Measurements from ENCODE around the gene HMCES. TPM values are rescaled to one million over a fixed set of nuclear protein-coding genes. Genes with fewer than 3 reads are reported as not detected.
A peak's percentile ranks its signal among the peaks of the same experiment; 100 is the strongest.
"Not testable (repeated sequence)": the region's sequence is repeated elsewhere in the genome, so short reads cannot be mapped to it uniquely, and the experiment has no call there.

Gene HMCES
- total RNA-seq, 1 experiment from 2014 or later = 38.2 TPM

GRCh38 chr3:129320825-129321487 is 42.3 kb downstream of the HMCES start:
- DNase-seq (ENCODE audit: low read depth) = no peak

GRCh38 chr3:129321887-129322286 is 43.2 kb downstream of the HMCES start:
- DNase-seq (ENCODE audit: low read depth) = no peak

- no peak for DNase-seq (ENCODE audit: low read depth)
Observed at GRCh38 chr3:129323651-129324294, 45.1 kb downstream of the HMCES start.

- no peak for DNase-seq (ENCODE audit: low read depth)
Observed at GRCh38 chr3:129324855-129325254, 46.2 kb downstream of the HMCES start.

- DNase-seq (ENCODE audit: low read depth) = no peak
Observed at GRCh38 chr3:129325383-129325782, 46.7 kb downstream of the HMCES start.

GRCh38 chr3:129326138-129326537 is 47.5 kb downstream of the HMCES start:
- DNase-seq (ENCODE audit: low read depth) = no peak

GRCh38 chr3:129326595-129326994 is 47.9 kb downstream of the HMCES start:
- no peak for DNase-seq (ENCODE audit: low read depth)

GRCh38 chr3:129327510-129327909 is 48.8 kb downstream of the HMCES start:
- DNase-seq (ENCODE audit: low read depth) = no peak

GRCh38 chr3:129329858-129330257 is 51.2 kb downstream of the HMCES start:
- DNase-seq (ENCODE audit: low read depth) = no peak

GRCh38 chr3:129330409-129330808 is 51.7 kb downstream of the HMCES start:
- DNase-seq (ENCODE audit: low read depth) = no peak

GRCh38 chr3:129333891-129334290 is 55.2 kb downstream of the HMCES start:
- DNase-seq (ENCODE audit: low read depth) = no peak

- no peak for DNase-seq (ENCODE audit: low read depth)
Observed at GRCh38 chr3:129336093-129336706, 57.5 kb downstream of the HMCES start.

GRCh38 chr3:129337719-129338118 is 59.0 kb downstream of the HMCES start:
- DNase-seq (ENCODE audit: low read depth) = not testable (repeated sequence)

- not testable (repeated sequence) for DNase-seq (ENCODE audit: low read depth)
Observed at GRCh38 chr3:129339186-129339585, 60.5 kb downstream of the HMCES start.

GRCh38 chr3:129339833-129340232 is 61.2 kb downstream of the HMCES start:
- DNase-seq (ENCODE audit: low read depth) = not testable (repeated sequence)

- DNase-seq (ENCODE audit: low read depth) = no peak
Observed at GRCh38 chr3:129341331-129342141, 62.9 kb downstream of the HMCES start.

GRCh38 chr3:129343643-129344360 is 65.1 kb downstream of the HMCES start:
- no peak for DNase-seq (ENCODE audit: low read depth)

- peak; percentile 89 for DNase-seq (ENCODE audit: low read depth)
Observed at GRCh38 chr3:129344540-129345220, 66.0 kb downstream of the HMCES start.

- no peak for DNase-seq (ENCODE audit: low read depth)
Observed at GRCh38 chr3:129345281-129345680, 66.6 kb downstream of the HMCES start.

GRCh38 chr3:129345971-129346370 is 67.3 kb downstream of the HMCES start:
- peak; percentile 20 for DNase-seq (ENCODE audit: low read depth)
